Subcutaneous abdominal adipose tissue (tissue), 5 donors: ENCODE measurements around the gene TESMIN.

ENCODE experiments used
- H3K27ac ChIP-seq: one replicate; pipeline ENCODE4 v1.7.0; 2013; ENCODE audit warnings: low read depth, mild to moderate bottlenecking, inconsistent platforms, low read length, moderate library complexity
- H3K27me3 ChIP-seq, 5 donors: one replicate each; pipeline ENCODE4 v1.7.0; 2013; ENCODE audit warnings: low read length in 5 of 5, inconsistent platforms in 1 of 5; ENCODE audit not compliant: control insufficient read depth in 5 of 5, insufficient read depth in 4 of 5
- H3K36me3 ChIP-seq, 5 donors: one replicate each; pipeline ENCODE4 v1.7.0; 2013; ENCODE audit warnings: low read length in 5 of 5; ENCODE audit not compliant: control insufficient read depth in 5 of 5, insufficient read depth in 5 of 5
- H3K4me1 ChIP-seq, 5 donors: one replicate each; pipeline ENCODE4 v1.7.0; 2013; ENCODE audit warnings: low read length in 5 of 5, mild to moderate bottlenecking in 3 of 5, moderate library complexity in 1 of 5; ENCODE audit not compliant: control insufficient read depth in 5 of 5, insufficient read depth in 5 of 5
- H3K4me3 ChIP-seq, 5 donors: one replicate each; pipeline ENCODE4 v1.7.0; 2013; ENCODE audit warnings: low read length in 5 of 5, low read depth in 1 of 5
- H3K9ac ChIP-seq, 5 donors: one replicate each; pipeline ENCODE4 v1.7.0; 2013; ENCODE audit warnings: low read length in 5 of 5, mild to moderate bottlenecking in 4 of 5, moderate library complexity in 3 of 5
- H3K9me3 ChIP-seq, 5 donors: one replicate each; pipeline ENCODE4 v1.7.0; 2013; ENCODE audit warnings: low read length in 5 of 5; ENCODE audit not compliant: control insufficient read depth in 5 of 5
- donor health status: healthy.
- donor health status: healthy.
- donor health status: healthy.
- donor health status: healthy.
- donor health status: healthy.

Gene TESMIN

GRCh38 chr11:68694431-68695297 lies 56.7 kb downstream of the TESMIN start:
- Histone ChIP-seq H3K36me3 (no peaks in the 10 kb centered on the region), H3K27me3 (peaks cover 0 to 10% (median 4%) of the 10 kb centered on the region in 5 donors), H3K9ac (no peak overlapping the region), H3K9me3 (peaks cover 0 to 19% (median 3%) of the 10 kb centered on the region in 5 donors), H3K27ac (no peak overlapping the region), H3K4me3 (no peak overlapping the region), H3K4me1 (no peaks in the 10 kb centered on the region)

GRCh38 chr11:68693484-68693882 lies 57.8 kb downstream of the TESMIN start:
- Histone ChIP-seq H3K9me3 (peaks cover 0 to 10% (median 3%) of the 10 kb centered on the region in 5 donors), H3K27me3 (peaks cover 0 to 11% (median 4%) of the 10 kb centered on the region in 5 donors), H3K9ac (no peak overlapping the region), H3K4me3 (no peak overlapping the region), H3K4me1 (no peaks in the 10 kb centered on the region), H3K27ac (no peak overlapping the region), H3K36me3 (no peaks in the 10 kb centered on the region)

GRCh38 chr11:68692871-68693483 lies 58.3 kb downstream of the TESMIN start:
- Histone ChIP-seq H3K9ac (no peak overlapping the region), H3K27me3 (peaks cover 1 to 11% (median 4%) of the 10 kb centered on the region in 5 donors), H3K4me3 (no peak overlapping the region), H3K36me3 (no peaks in the 10 kb centered on the region), H3K4me1 (no peaks in the 10 kb centered on the region), H3K9me3 (peaks cover 0 to 10% (median 3%) of the 10 kb centered on the region in 5 donors), H3K27ac (no peak overlapping the region)

- Histone ChIP-seq H3K27ac (no peak overlapping the region), H3K9me3 (peaks cover 0 to 10% (median 3%) of the 10 kb centered on the region in 5 donors), H3K27me3 (peaks cover 2 to 17% (median 8%) of the 10 kb centered on the region in 5 donors), H3K36me3 (no peaks in the 10 kb centered on the region), H3K9ac (no peak overlapping the region), H3K4me1 (peaks cover 0 to 7% (median 0%) of the 10 kb centered on the region in 5 donors), H3K4me3 (no peak overlapping the region)
These were observed 59.2 kb downstream of the TESMIN start for GRCh38 chr11:68692115-68692514.

- Histone ChIP-seq H3K4me3 (no peak overlapping the region), H3K9ac (no peak overlapping the region), H3K4me1 (peaks cover 0 to 7% (median 0%) of the 10 kb centered on the region in 5 donors), H3K27me3 (peaks cover 2 to 21% (median 12%) of the 10 kb centered on the region in 5 donors), H3K36me3 (no peaks in the 10 kb centered on the region), H3K27ac (no peak overlapping the region), H3K9me3 (peaks cover 0 to 6% (median 2%) of the 10 kb centered on the region in 5 donors)
These were observed 59.9 kb downstream of the TESMIN start for GRCh38 chr11:68691402-68691784.

GRCh38 chr11:68690671-68691401 lies 60.5 kb downstream of the TESMIN start:
- Histone ChIP-seq H3K27me3 (peaks cover 6 to 26% (median 18%) of the 10 kb centered on the region in 5 donors), H3K4me3 (no peak overlapping the region), H3K9ac (no peak overlapping the region), H3K9me3 (peaks cover 0 to 2% (median 0%) of the 10 kb centered on the region in 5 donors), H3K27ac (no peak overlapping the region), H3K4me1 (peaks cover 0 to 7% (median 0%) of the 10 kb centered on the region in 5 donors), H3K36me3 (no peaks in the 10 kb centered on the region)

GRCh38 chr11:68689737-68690625 lies 61.3 kb downstream of the TESMIN start:
- Histone ChIP-seq H3K9ac (no peak overlapping the region), H3K4me1 (peaks cover 0 to 8% (median 2%) of the 10 kb centered on the region in 5 donors), H3K9me3 (no peaks in the 10 kb centered on the region), H3K36me3 (no peaks in the 10 kb centered on the region), H3K27me3 (peaks cover 12 to 34% (median 26%) of the 10 kb centered on the region in 5 donors), H3K4me3 (no peak overlapping the region), H3K27ac (no peak overlapping the region)

GRCh38 chr11:68688881-68689280 lies 62.4 kb downstream of the TESMIN start:
- Histone ChIP-seq H3K36me3 (no peaks in the 10 kb centered on the region), H3K27me3 (peaks cover 15 to 42% (median 35%) of the 10 kb centered on the region in 5 donors), H3K9ac (no peak overlapping the region), H3K9me3 (no peaks in the 10 kb centered on the region), H3K4me1 (peaks cover 0 to 17% (median 11%) of the 10 kb centered on the region in 5 donors), H3K27ac (no peak overlapping the region), H3K4me3 (no peak overlapping the region)

- H3K36me3 ChIP-seq, result no peaks in the 10 kb centered on the region
- peaks cover 17 to 43% (median 39%) of the 10 kb centered on the region in 5 donors for H3K27me3 ChIP-seq
- H3K9me3 ChIP-seq, result no peaks in the 10 kb centered on the region
- no peak overlapping the region for H3K4me3 ChIP-seq
- peaks cover 0 to 17% (median 11%) of the 10 kb centered on the region in 5 donors for H3K4me1 ChIP-seq
- no peak overlapping the region for H3K9ac ChIP-seq
- no peak overlapping the region for H3K27ac ChIP-seq
These were observed 63.3 kb downstream of the TESMIN start for GRCh38 chr11:68687986-68688385.
